Progenitor cell of endocrine pancreas (in vitro differentiated cells): Measurements from ENCODE around the gene MARK4. TPM values are rescaled to one million over a fixed set of nuclear protein-coding genes. Genes with fewer than 3 reads are reported as not detected.
"Not testable (repeated sequence)": the region's sequence is repeated elsewhere in the genome, so short reads cannot be mapped to it uniquely, and the experiment has no call there.

ENCODE experiments used
- DNase-seq: peaks from one replicate; pipeline ENCODE4 v3.0.0; 2021; ENCODE audit warnings: low spot score; ENCODE audit not compliant: unreplicated experiment
- H3K27ac Mint-ChIP-seq: 2 replicates; pipeline ENCODE4 v1.8.0; 2021; ENCODE audit warnings: mild to moderate bottlenecking, moderate library complexity, mixed read lengths
- H3K27me3 Mint-ChIP-seq: 2 replicates; pipeline ENCODE4 v1.8.0; 2021; ENCODE audit warnings: mixed read lengths
- H3K36me3 Mint-ChIP-seq: 2 replicates; pipeline ENCODE4 v1.8.0; 2022; ENCODE audit warnings: mixed read lengths; ENCODE audit not compliant: insufficient read depth
- H3K4me1 Mint-ChIP-seq: 2 replicates; pipeline ENCODE4 v1.8.0; 2021; ENCODE audit warnings: low read depth, mixed read lengths
- H3K4me3 Mint-ChIP-seq: 2 replicates; pipeline ENCODE4 v1.8.0; 2021; ENCODE audit warnings: low read depth, mild to moderate bottlenecking, moderate library complexity, mixed read lengths
- H3K9me3 Mint-ChIP-seq: 2 replicates; pipeline ENCODE4 v1.8.0; 2021; ENCODE audit warnings: low read depth, mixed read lengths
- total RNA-seq: library from RNA; stranded (reverse); gene quantifications from 2 replicates; pipeline ENCODE4 v1.2.1, GENCODE V29; 2021
- TF ChIP-seq, protein P1 (sequence below): fragments of 200-600 bp; sonication (generic); IDR thresholded peaks from one replicate; pipeline ENCODE4 v1.5.0; 2021; ENCODE audit warnings: antibody characterized with exemption, mild to moderate bottlenecking; ENCODE audit not compliant: unreplicated experiment

The MARK4 gene
- total RNA-seq, 1 donor from 2014 or later = 60.4 TPM

DNA sequence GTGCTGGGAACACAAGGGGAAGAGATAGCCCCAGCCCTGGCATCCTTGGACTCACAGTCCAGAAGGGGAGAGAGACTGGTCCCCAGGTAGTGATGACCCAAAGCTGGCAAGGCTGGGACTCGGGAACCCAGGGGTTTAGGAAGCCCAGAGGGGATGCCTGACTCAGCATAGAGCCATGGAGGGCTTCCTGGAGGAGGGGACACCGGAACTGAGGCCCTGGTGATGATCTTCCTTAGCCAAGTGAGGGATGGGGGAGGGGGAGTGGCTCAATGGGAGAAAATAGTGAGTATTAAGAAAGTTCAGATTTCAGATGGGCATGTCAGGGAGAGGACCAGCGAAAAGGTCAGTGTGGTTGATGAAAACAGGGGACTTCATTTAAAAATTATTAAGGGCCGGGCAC is 32.6 kb upstream of the MARK4 start:
- Mint-ChIP-seq H3K9me3 (no peaks in the 10 kb centered on the region), H3K36me3 (no peaks in the 10 kb centered on the region), H3K27ac (no peak overlapping the region), H3K4me3 (no peak overlapping the region), H3K27me3 (peaks cover 80% of the 10 kb centered on the region), H3K4me1 (peaks cover 3% of the 10 kb centered on the region)
- no peak for DNase-seq
- TF ChIP-seq, protein P1, sequence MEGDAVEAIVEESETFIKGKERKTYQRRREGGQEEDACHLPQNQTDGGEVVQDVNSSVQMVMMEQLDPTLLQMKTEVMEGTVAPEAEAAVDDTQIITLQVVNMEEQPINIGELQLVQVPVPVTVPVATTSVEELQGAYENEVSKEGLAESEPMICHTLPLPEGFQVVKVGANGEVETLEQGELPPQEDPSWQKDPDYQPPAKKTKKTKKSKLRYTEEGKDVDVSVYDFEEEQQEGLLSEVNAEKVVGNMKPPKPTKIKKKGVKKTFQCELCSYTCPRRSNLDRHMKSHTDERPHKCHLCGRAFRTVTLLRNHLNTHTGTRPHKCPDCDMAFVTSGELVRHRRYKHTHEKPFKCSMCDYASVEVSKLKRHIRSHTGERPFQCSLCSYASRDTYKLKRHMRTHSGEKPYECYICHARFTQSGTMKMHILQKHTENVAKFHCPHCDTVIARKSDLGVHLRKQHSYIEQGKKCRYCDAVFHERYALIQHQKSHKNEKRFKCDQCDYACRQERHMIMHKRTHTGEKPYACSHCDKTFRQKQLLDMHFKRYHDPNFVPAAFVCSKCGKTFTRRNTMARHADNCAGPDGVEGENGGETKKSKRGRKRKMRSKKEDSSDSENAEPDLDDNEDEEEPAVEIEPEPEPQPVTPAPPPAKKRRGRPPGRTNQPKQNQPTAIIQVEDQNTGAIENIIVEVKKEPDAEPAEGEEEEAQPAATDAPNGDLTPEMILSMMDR = no peak

DNA sequence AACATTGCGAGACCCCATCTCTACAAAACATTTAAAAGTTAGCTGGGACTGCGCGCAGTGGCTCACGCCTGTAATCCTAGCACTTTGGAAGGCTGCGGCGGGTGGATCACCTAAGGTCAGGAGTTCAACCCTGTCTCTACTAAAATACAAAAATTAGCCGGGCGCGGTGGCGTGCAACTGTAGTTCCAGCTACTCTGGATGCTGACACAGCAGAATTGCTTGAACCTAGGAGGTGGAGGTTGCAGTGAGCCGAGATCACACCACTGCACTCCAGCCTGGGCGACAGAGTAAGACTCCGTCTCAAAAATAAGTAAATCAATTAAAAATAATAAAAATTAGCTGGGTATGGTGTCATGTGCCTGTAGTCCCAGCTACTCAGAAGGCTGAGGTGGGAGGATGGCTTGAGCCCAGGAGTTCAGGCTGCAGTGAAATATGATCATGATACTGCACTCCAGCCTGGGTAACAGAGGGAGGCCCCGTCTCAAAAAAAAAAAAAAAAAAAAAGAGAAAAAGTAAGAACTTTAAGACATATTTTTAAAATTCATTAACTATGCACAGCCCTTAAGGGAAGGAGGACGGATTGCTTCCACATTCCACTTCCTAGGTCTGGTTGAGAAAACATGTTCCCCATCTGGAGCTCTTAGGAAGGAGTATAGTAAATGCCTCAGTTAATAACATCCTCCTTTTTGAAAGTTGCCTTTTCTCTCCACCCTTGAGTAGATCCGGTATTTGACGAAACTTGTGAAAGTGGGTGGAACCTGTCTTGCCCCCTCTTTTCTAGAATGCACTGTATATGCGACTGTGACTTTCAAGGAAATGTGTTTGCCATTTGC is 31.9 kb upstream of the MARK4 start:
- Mint-ChIP-seq H3K27me3 (peaks cover 73% of the 10 kb centered on the region), H3K4me1 (peaks cover 3% of the 10 kb centered on the region), H3K27ac (no peak overlapping the region), H3K9me3 (no peaks in the 10 kb centered on the region), H3K36me3 (no peaks in the 10 kb centered on the region), H3K4me3 (no peak overlapping the region)
- no peak for DNase-seq
- TF ChIP-seq, protein P1 = no peak

GRCh38 chr19:45222724-45223123 is 28.3 kb upstream of the MARK4 start:
- Mint-ChIP-seq H3K27me3 (peaks cover 54% of the 10 kb centered on the region), H3K36me3 (no peaks in the 10 kb centered on the region), H3K9me3 (no peaks in the 10 kb centered on the region), H3K4me1 (no peaks in the 10 kb centered on the region), H3K4me3 (no peak overlapping the region), H3K27ac (no peak overlapping the region)
- no peak for DNase-seq
- TF ChIP-seq, protein P1 = no peak

DNA sequence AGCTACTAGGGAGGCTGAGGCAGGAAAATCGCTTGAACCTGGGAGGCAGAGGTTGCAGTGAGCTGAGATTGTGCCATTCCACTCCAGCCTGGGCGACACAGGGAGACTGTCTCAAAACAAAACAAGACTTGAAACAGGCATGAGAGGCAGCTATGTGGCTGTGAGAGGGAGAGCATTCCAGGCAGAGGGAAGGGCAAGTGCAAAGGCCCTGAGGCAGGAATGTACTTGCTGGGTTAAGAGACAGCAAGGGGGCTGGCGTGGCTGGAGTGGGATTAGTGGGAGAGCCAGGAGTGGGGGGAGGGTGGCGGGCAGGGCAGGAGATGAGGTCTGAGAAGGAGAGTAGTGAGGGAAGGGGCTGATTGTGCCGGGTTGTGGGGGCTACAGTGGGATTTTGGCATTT is 27.2 kb upstream of the MARK4 start:
- no peak overlapping the region for H3K27ac Mint-ChIP-seq

DNA sequence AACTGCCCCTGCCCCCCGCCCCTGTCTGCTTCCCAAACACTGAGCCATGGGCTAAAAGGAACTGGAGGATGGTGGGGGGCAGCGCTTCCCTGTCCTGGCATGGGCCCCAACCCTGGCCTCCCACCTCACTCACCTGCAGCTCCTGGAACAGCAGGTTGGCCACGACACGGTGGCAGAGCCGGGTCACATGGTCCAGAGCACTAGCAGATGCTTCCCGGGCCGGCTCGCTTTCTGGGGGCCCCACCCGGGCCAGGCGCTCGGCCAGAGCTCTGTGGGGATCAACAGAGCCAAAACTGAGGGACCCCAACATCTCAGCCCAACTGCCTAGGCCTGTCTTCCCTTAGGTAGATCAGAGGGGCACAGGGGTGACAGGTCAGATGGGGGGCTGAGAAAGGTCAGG is 26.4 kb upstream of the MARK4 start:
- TF ChIP-seq, protein P1 = no peak
- H3K36me3 Mint-ChIP-seq = no peaks in the 10 kb centered on the region
- H3K9me3 Mint-ChIP-seq = no peaks in the 10 kb centered on the region
- no peak overlapping the region for H3K4me3 Mint-ChIP-seq
- no peak overlapping the region for H3K27ac Mint-ChIP-seq
- DNase-seq = no peak
- H3K4me1 Mint-ChIP-seq = no peaks in the 10 kb centered on the region
- H3K27me3 Mint-ChIP-seq = peaks cover 46% of the 10 kb centered on the region

More for the DNA sequence above, 27.2 kb upstream of the MARK4 start:
- no peak for DNase-seq
- peaks cover 51% of the 10 kb centered on the region for H3K27me3 Mint-ChIP-seq
- no peaks in the 10 kb centered on the region for H3K36me3 Mint-ChIP-seq
- TF ChIP-seq, protein P1 = no peak
- no peaks in the 10 kb centered on the region for H3K4me1 Mint-ChIP-seq
- H3K4me3 Mint-ChIP-seq = no peak overlapping the region
- H3K9me3 Mint-ChIP-seq = no peaks in the 10 kb centered on the region

- H3K4me3 Mint-ChIP-seq, H3K4me1 Mint-ChIP-seq, H3K36me3 Mint-ChIP-seq, H3K27ac Mint-ChIP-seq, H3K9me3 Mint-ChIP-seq, DNase-seq: not testable (repeated sequence)
- peaks cover 53% of the 10 kb centered on the region for H3K27me3 Mint-ChIP-seq
Observed at GRCh38 chr19:45229056-45229455, 22.0 kb upstream of the MARK4 start.
